AG08395 (cell line): ENCODE measurements around the gene ADCY9.

Source experiments
- DNase-seq: peaks from one replicate; pipeline ENCODE4 v3.0.0; 2012; ENCODE audit warnings: mixed read lengths, low spot score

The ADCY9 gene

DNA sequence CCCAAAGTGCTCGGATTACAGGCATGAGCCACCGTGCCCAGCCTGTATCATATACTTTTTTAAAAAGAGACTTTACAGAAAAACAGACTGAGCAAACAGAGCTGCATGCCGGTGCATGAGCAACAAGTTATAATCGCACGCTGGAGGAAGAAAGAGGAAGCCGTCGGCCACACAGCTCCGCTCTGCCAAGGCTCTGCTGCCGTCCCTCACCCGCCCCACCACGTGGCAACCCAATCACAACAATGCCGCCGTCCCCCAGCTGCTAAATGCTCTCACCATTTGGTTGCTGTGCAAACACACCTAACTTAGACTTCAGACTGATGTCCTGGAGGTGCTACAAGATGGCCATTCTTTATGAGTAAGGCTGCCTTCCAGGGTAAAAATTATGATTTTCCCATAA, 83.5 kb downstream of the ADCY9 start:
- peak; percentile 60 for DNase-seq

DNA sequence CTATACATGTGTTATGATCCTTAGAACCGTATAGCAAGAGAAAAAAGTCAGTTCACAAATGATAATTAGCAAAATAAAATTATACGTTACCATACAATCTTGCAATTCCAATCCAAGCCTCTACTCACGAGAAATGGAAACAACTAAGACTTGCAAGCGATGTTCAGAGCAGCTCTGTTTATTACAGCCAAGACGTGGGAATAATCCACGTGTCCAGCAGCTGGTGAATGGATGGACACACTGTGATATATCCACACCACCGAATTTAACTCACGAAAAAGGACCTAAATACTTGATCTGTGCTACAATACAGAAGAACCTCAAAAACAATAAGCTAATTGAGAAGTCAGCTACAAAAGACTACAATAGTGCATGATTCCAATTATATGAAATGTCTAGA, 88.1 kb downstream of the ADCY9 start:
- no peak for DNase-seq

DNA sequence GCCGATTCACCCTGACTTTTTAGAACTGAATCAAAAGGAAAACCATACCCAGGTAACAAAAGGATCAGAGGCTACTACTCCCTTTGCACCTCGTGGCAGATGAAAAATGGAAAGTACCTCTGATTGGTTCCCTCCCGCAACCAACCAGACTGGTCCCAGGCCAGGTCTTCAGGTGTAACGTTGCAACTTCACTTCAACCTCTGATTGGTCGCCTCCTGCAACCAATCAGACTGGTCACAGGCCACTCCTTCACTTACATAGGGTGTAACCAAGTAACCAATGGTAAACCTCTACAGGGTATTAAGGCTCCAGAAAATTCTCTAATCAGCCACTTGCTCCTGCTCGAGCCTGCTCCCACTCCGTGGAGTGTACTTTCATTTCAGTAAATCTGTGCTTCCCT, 89.4 kb downstream of the ADCY9 start:
- DNase-seq, result no peak

- DNase-seq, result no peak
These were observed 90.8 kb downstream of the ADCY9 start for GRCh38 chr16:4025428-4025827.

GRCh38 chr16:4021916-4022315, 94.3 kb downstream of the ADCY9 start:
- no peak for DNase-seq

DNA sequence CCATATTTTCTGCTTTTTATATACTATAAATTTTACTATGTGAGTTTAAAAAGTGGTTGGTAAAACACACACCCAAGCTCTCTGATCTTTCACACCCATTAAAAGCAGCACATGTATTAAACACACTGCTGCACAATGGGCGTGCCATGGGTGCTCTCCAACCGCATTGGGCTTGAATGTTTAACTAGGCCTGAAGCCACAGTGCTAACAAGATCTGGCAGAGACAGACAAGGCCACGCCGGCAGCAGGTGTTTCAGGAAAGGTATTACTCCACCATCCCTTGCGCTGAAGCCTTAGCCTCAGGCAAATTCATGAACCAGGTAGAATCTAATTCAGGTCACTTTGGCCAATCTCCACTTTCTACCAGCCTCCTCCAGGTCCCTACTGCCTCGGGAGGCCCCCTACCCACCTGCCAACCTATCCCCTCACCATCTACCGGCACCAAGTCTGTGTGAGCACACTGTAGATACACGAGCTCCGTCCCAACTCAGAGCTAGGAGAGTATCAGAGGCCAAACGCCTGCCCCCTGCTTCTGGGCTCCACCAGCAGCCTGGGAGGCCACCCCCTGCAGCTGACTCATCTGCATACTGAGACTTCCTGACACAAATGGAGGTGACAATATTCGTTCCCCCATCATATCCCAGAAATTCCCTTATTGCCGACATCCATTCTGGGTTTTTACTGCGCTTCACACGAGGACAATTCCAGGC, 95.0 kb downstream of the ADCY9 start:
- DNase-seq, result no peak

DNA sequence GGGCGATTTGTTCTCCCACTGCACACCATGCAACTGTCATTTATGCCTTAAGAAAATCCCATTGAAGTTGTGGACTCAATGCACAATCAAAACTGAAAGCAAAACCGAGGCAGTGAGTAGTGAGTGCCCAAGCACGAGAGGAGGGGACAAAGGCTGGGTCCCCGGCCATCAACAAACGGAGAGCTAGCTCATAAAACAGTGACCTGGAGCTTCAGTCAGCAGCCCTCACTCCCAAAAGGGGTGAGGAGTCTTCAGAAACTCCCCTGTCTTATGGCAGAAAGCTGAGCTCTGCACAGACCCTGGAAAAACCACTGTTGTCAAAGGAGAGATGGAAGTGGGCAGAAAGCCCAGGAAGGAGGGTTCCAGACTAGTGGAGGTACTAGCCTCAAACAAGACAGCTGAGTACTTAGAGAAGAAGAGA, 96.9 kb downstream of the ADCY9 start:
- peak; percentile 50 for DNase-seq

GRCh38 chr16:4018391-4018790, 97.9 kb downstream of the ADCY9 start:
- peak; percentile 40 for DNase-seq

GRCh38 chr16:4017807-4018206, 98.4 kb downstream of the ADCY9 start:
- DNase-seq, result no peak

GRCh38 chr16:4016658-4017057, 99.6 kb downstream of the ADCY9 start:
- no peak for DNase-seq

DNA sequence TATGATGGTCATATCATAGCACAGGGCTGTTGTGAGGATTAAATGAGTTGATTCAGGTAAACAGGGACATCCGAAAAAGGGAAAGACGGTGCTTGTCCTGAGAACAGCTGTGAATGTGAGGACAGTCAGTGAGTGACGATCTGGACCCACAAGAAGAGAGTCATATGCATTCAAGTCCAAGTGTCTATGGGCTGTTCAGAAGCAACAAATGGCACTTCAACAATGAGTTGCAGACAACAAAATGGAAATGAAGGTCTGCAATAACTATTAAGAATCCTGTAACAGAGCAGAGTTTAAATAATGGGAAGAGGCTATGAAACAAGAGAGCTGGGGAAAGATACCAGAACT, 100.3 kb downstream of the ADCY9 start:
- no peak for DNase-seq

DNA sequence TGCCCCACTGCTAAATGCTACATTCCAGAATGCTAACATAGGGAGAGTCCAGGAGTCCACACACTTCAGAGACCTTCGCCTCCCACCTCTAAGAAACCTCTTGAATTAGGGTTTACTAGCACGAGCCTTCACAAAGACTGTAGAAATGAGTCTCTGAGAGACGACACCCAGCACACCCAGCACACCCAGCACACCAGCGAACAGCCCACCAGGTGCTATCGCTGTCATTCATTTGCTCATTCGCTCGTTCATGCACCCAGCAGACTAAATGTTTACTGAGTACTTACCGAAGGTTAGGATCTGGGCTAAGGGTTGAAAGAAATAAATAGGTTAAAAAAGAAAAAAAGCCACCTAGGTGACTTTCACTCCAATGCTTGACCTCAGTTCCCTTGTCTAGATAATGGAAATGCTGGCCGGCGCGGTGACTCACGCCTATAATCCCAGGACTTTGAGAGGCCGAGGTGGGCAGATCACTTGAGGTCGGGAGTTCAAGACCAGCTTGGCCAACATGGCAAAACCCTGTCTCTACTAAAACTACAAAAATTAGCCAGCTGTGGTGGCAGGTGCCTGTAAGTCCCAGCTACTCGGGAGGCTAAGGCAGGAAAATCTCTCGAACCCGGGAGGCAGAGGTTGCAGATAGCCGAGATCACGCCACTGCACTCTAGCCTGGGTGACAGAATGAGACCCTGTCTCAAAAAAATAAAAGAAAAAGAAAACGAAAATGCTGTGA, 100.8 kb downstream of the ADCY9 start:
- DNase-seq, result no peak

GRCh38 chr16:4011940-4012629, 104.2 kb downstream of the ADCY9 start:
- DNase-seq, result no peak

DNA sequence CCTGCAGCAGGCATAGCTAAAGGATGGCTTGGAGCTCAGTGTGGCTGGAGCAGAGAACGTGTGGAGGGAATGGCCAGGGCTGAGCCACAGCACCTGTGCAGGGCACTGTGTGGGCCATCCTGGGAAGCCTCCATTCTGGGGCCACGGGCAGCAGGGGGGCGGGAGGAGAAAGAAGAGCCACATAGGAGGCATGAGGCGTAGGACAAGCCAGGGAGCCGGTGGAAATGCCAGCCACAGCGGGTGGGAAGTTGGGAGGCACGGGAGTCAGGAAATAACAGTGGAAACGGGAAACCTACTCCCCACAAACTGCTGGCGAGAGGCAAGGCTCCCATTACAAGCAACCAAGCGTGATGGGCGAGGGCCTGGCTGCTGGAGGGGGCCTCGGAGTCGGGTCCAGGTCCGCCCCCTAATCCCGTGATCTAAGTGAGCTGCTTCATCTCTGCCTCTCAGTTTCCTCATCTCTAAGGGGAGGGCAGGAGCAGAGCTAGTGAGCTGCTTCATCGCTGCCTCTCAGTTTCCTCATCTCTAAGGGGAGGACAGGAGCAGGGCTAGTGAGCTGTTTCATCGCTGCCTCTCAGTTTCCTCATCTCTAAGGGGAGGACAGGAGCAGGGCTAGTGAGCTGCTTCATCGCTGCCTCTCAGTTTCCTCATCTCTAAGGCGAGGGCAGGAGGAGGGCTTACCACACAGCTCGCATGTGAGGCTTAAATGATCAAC, 104.9 kb downstream of the ADCY9 start:
- no peak for DNase-seq

DNA sequence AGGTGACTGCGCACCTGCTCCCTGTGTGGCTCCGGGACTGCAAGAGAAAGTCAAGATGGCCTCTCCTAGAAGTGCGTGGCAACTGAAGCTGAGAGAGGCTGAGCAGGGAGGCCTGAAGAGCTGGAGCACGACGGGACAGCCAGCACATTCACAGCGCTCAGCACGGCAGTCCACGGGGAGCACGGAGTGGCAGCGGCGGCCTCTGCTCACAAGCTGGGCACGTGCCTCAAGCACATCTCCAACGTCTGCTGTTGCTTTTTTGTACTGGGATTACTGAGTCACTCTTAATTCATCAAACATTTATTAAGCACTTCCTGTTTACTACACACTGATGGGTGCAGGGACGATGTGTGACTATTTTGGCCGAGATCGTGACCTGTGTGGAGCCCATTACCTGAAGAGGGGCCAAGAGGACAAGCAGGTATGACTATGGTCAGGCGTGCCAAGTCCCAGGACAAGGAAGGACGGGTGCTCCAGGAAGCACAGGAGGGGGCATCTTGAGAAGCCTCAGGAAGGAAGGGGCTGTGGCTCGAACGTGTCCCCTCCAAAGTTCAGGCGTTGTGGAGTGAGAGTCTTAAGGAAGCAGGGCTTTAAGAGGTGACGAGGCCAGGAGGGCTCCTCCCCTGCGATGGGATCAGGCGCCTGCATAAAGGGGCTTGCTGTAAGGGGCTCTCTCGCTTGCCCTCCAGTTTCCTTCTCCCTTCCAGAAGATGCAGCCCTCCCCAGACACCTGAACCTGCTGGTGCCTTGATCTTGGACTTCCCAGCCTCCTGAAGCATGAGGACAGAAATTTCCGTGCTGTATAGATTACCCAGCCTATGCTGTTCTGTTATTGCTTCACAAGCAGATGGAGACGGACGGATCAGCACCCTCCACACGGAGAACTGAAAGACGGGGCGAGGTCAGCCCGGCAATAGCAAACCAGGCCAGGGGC, 105.8 kb downstream of the ADCY9 start:
- no peak for DNase-seq

- DNase-seq, result no peak
These were observed 107.1 kb downstream of the ADCY9 start for GRCh38 chr16:4009177-4009576.

- no peak for DNase-seq
These were observed 108.1 kb downstream of the ADCY9 start for GRCh38 chr16:4008116-4008515.

- DNase-seq, result no peak
These were observed 109.7 kb downstream of the ADCY9 start for GRCh38 chr16:4006397-4006999.

GRCh38 chr16:4005731-4006130, 110.5 kb downstream of the ADCY9 start:
- DNase-seq, result no peak

DNA sequence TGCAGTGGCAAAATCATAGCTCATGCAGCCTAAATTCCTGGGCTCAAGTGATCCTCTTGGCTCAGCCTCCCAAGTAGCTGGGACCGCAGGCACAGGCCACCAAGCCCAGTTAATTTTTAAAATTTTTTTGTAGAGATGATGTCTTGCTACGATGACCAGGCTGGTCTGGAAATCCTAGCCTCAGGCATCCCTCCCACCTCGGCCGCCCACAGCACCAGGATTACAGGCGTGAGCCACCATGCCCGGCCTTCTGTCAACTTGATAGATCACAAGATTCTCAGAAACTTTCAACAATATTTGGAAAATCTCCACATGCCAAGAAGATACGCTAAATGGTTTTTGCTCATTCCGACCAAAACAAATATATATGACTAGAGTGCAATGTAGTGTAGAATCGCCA, 111.0 kb downstream of the ADCY9 start:
- no peak for DNase-seq

GRCh38 chr16:4004206-4004605, 112.0 kb downstream of the ADCY9 start:
- no peak for DNase-seq
